ENCODE results near the gene ISM1.

ISM1 gene

GRCh38 chr20:13238001-13238653 is 17.1 kb downstream of the ISM1 start:
- CTCF ChIA-PET, result interaction anchor here (1.4 kb wide), 1 partner anchor 8 kb away, joined by 3 read pairs; no protein-coding TSS in a partner anchor
- no peak for DNase-seq
- no peak overlapping the region for H3K4me3 ChIP-seq (ENCODE audit: control insufficient read depth in 1 of 7, extremely low read depth in 1 of 7, insufficient read depth in 4 of 7, low read depth in 2 of 7, low read length in 6 of 7)
- WGBS (ENCODE audit: insufficient coverage), result no CpG with 5 or more reads among the region's 2 CpGs
- H3K4me1 ChIP-seq (ENCODE audit: control extremely low read depth in 1 of 4, control insufficient read depth in 4 of 4, insufficient read depth in 4 of 4, low read length in 3 of 4), result no peaks in the 10 kb centered on the region
- H3K27me3 ChIP-seq (replicated peaks in 2 of 5; ENCODE audit: control insufficient read depth in 4 of 5, insufficient read depth in 5 of 5, low read length in 4 of 5), result peaks cover 0 to 1% (median 0%) of the 10 kb centered on the region in 5 experiments
- POLR2A ChIA-PET, result no interaction called here
- no peak overlapping the region for H3K27ac ChIP-seq (ENCODE audit: insufficient read depth in 1 of 2, low read depth in 1 of 2, low read length in 2 of 2, poor library complexity in 1 of 2, severe bottlenecking in 2 of 2)
- no peaks in the 10 kb centered on the region for H3K36me3 ChIP-seq (ENCODE audit: control insufficient read depth in 4 of 4, insufficient read depth in 4 of 4, low read length in 3 of 4)
- no peaks in the 10 kb centered on the region for H3K9me3 ChIP-seq (ENCODE audit: control extremely low read depth in 1 of 5, control insufficient read depth in 4 of 5, insufficient read depth in 2 of 5, low read depth in 1 of 5, low read length in 4 of 5)

DNA sequence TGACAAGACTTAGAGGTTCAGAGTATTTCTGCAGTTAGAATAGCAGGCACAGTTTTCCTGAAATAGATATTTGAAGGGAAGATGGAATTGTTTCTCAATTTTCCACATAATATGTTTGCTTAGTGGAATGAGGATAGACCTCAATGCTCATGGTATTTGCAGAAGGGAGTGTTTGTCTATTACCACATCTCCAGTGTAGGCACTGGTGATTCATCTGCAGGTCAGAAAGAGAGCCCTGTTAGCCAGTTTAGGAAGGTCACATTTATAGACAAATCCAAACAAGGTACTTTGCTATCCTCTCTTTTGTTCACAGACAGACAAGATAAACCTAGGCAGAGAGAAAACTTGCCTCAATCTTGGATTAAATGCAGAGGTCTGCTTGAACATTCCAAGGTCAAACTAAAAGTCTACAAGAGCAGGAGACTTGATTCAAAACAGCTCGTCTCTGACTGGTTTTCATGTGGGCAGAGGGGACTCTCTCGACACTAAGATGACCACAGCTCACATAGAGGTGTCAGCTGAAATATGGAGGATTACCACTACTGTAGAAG is 22.8 kb downstream of the ISM1 start:
- Histone ChIP-seq H3K36me3 (ENCODE audit: control insufficient read depth in 4 of 4, insufficient read depth in 4 of 4, low read length in 3 of 4) (no peaks in the 10 kb centered on the region), H3K4me3 (ENCODE audit: control insufficient read depth in 1 of 7, extremely low read depth in 1 of 7, insufficient read depth in 4 of 7, low read depth in 2 of 7, low read length in 6 of 7) (no peak overlapping the region), H3K4me1 (ENCODE audit: control extremely low read depth in 1 of 4, control insufficient read depth in 4 of 4, insufficient read depth in 4 of 4, low read length in 3 of 4) (peaks cover 7 to 34% (median 9%) of the 10 kb centered on the region in 4 experiments), H3K27me3 (replicated peaks in 2 of 5; ENCODE audit: control insufficient read depth in 4 of 5, insufficient read depth in 5 of 5, low read length in 4 of 5) (no peaks in the 10 kb centered on the region), H3K27ac (ENCODE audit: insufficient read depth in 1 of 2, low read depth in 1 of 2, low read length in 2 of 2, poor library complexity in 1 of 2, severe bottlenecking in 2 of 2) (no peak overlapping the region), H3K9me3 (ENCODE audit: control extremely low read depth in 1 of 5, control insufficient read depth in 4 of 5, insufficient read depth in 2 of 5, low read depth in 1 of 5, low read length in 4 of 5) (no peaks in the 10 kb centered on the region)
- 100% methylated on average over 2 of the region's 2 CpGs for WGBS (ENCODE audit: insufficient coverage)
- DNase-seq, result no peak
- ChIA-PET CTCF (interaction anchor here (0.6 to 2.0 kb wide), 2 partner anchors 8 to 16 kb away, joined by 3 to 7 read pairs; no protein-coding TSS in a partner anchor), POLR2A (no interaction called here)

GRCh38 chr20:13245250-13245723 is 24.2 kb downstream of the ISM1 start:
- CTCF ChIA-PET, result interaction anchor here (1.0 kb wide), 1 partner anchor 8 kb away, joined by 3 read pairs; no protein-coding TSS in a partner anchor
- Histone ChIP-seq H3K4me3 (ENCODE audit: control insufficient read depth in 1 of 7, extremely low read depth in 1 of 7, insufficient read depth in 4 of 7, low read depth in 2 of 7, low read length in 6 of 7) (no peak overlapping the region), H3K36me3 (ENCODE audit: control insufficient read depth in 4 of 4, insufficient read depth in 4 of 4, low read length in 3 of 4) (no peaks in the 10 kb centered on the region), H3K27ac (ENCODE audit: insufficient read depth in 1 of 2, low read depth in 1 of 2, low read length in 2 of 2, poor library complexity in 1 of 2, severe bottlenecking in 2 of 2) (no peak overlapping the region), H3K4me1 (ENCODE audit: control extremely low read depth in 1 of 4, control insufficient read depth in 4 of 4, insufficient read depth in 4 of 4, low read length in 3 of 4) (peaks cover 7 to 48% (median 10%) of the 10 kb centered on the region in 4 experiments), H3K9me3 (ENCODE audit: control extremely low read depth in 1 of 5, control insufficient read depth in 4 of 5, insufficient read depth in 2 of 5, low read depth in 1 of 5, low read length in 4 of 5) (no peaks in the 10 kb centered on the region), H3K27me3 (replicated peaks in 2 of 5; ENCODE audit: control insufficient read depth in 4 of 5, insufficient read depth in 5 of 5, low read length in 4 of 5) (peaks cover 0 to 1% (median 0%) of the 10 kb centered on the region in 5 experiments)
- DNase-seq, result no peak
- 100% methylated on average over 1 of the region's 2 CpGs for WGBS (ENCODE audit: insufficient coverage)
- POLR2A ChIA-PET, result no interaction called here

- Histone ChIP-seq H3K4me3 (ENCODE audit: control insufficient read depth in 1 of 7, extremely low read depth in 1 of 7, insufficient read depth in 4 of 7, low read depth in 2 of 7, low read length in 6 of 7) (no peak overlapping the region), H3K27ac (ENCODE audit: insufficient read depth in 1 of 2, low read depth in 1 of 2, low read length in 2 of 2, poor library complexity in 1 of 2, severe bottlenecking in 2 of 2) (no peak overlapping the region), H3K4me1 (ENCODE audit: control extremely low read depth in 1 of 4, control insufficient read depth in 4 of 4, insufficient read depth in 4 of 4, low read length in 3 of 4) (peaks cover 7 to 48% (median 10%) of the 10 kb centered on the region in 4 experiments), H3K27me3 (replicated peaks in 2 of 5; ENCODE audit: control insufficient read depth in 4 of 5, insufficient read depth in 5 of 5, low read length in 4 of 5) (peaks cover 0 to 3% (median 0%) of the 10 kb centered on the region in 5 experiments), H3K9me3 (ENCODE audit: control extremely low read depth in 1 of 5, control insufficient read depth in 4 of 5, insufficient read depth in 2 of 5, low read depth in 1 of 5, low read length in 4 of 5) (no peaks in the 10 kb centered on the region), H3K36me3 (ENCODE audit: control insufficient read depth in 4 of 4, insufficient read depth in 4 of 4, low read length in 3 of 4) (no peaks in the 10 kb centered on the region)
- WGBS (ENCODE audit: insufficient coverage), result 89% methylated on average over 8 of the region's 13 CpGs
- no peak for DNase-seq
- ChIA-PET POLR2A (no interaction called here), CTCF (interaction anchor here (6.7 kb wide), 1 partner anchor 12 kb away, joined by 41 read pairs; no protein-coding TSS in a partner anchor)
Observed at GRCh38 chr20:13249118-13249797, 28.2 kb downstream of the ISM1 start.

DNA sequence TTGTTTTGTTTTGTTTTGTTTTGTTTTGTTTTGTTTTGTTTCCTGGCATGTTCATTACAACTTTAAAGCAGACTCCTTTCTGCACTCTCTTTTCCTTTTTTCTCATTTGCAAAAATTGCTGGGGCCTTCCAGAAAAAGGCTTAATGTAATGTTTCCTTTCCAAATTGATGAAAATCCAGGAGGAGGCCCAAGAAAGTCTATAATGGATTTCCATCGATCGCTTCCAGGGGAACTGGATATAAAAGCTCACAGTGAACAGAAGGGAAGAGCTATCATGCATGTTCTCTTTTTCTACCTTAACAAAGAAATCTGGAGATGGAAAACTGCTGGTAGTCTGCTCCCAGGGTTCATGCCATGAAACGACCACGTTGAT is 28.7 kb downstream of the ISM1 start:
- Histone ChIP-seq H3K4me3 (ENCODE audit: control insufficient read depth in 1 of 7, extremely low read depth in 1 of 7, insufficient read depth in 4 of 7, low read depth in 2 of 7, low read length in 6 of 7) (no peak overlapping the region), H3K27me3 (replicated peaks in 2 of 5; ENCODE audit: control insufficient read depth in 4 of 5, insufficient read depth in 5 of 5, low read length in 4 of 5) (peaks cover 0 to 3% (median 0%) of the 10 kb centered on the region in 5 experiments), H3K27ac (ENCODE audit: insufficient read depth in 1 of 2, low read depth in 1 of 2, low read length in 2 of 2, poor library complexity in 1 of 2, severe bottlenecking in 2 of 2) (no peak overlapping the region), H3K36me3 (ENCODE audit: control insufficient read depth in 4 of 4, insufficient read depth in 4 of 4, low read length in 3 of 4) (no peaks in the 10 kb centered on the region), H3K4me1 (ENCODE audit: control extremely low read depth in 1 of 4, control insufficient read depth in 4 of 4, insufficient read depth in 4 of 4, low read length in 3 of 4) (peaks cover 7 to 48% (median 10%) of the 10 kb centered on the region in 4 experiments), H3K9me3 (ENCODE audit: control extremely low read depth in 1 of 5, control insufficient read depth in 4 of 5, insufficient read depth in 2 of 5, low read depth in 1 of 5, low read length in 4 of 5) (no peaks in the 10 kb centered on the region)
- 100% methylated on average over 2 of the region's 4 CpGs for WGBS (ENCODE audit: insufficient coverage)
- CTCF ChIA-PET, result interaction anchor here (1.3 to 6.7 kb wide), 2 partner anchors 12 to 27 kb away, joined by 3 to 41 read pairs; no protein-coding TSS in a partner anchor
- DNase-seq, result no peak
- POLR2A ChIA-PET, result no interaction called here

GRCh38 chr20:13250251-13250650 is 29.2 kb downstream of the ISM1 start:
- CTCF ChIA-PET, result interaction anchor here (1.3 to 6.7 kb wide), 2 partner anchors 11 to 26 kb away, joined by 3 to 41 read pairs; no protein-coding TSS in a partner anchor
- peaks cover 7 to 46% (median 10%) of the 10 kb centered on the region in 4 experiments for H3K4me1 ChIP-seq (ENCODE audit: control extremely low read depth in 1 of 4, control insufficient read depth in 4 of 4, insufficient read depth in 4 of 4, low read length in 3 of 4)

More at GRCh38 chr20:13250251-13250650, 29.2 kb downstream of the ISM1 start:
- DNase-seq, result no peak
- no peak overlapping the region for H3K27ac ChIP-seq (ENCODE audit: insufficient read depth in 1 of 2, low read depth in 1 of 2, low read length in 2 of 2, poor library complexity in 1 of 2, severe bottlenecking in 2 of 2)
- POLR2A ChIA-PET, result no interaction called here
- H3K36me3 ChIP-seq (ENCODE audit: control insufficient read depth in 4 of 4, insufficient read depth in 4 of 4, low read length in 3 of 4), result no peaks in the 10 kb centered on the region
- H3K9me3 ChIP-seq (ENCODE audit: control extremely low read depth in 1 of 5, control insufficient read depth in 4 of 5, insufficient read depth in 2 of 5, low read depth in 1 of 5, low read length in 4 of 5), result no peaks in the 10 kb centered on the region
- no peak overlapping the region for H3K4me3 ChIP-seq (ENCODE audit: control insufficient read depth in 1 of 7, extremely low read depth in 1 of 7, insufficient read depth in 4 of 7, low read depth in 2 of 7, low read length in 6 of 7)
- 89% methylated on average over 6 of the region's 6 CpGs for WGBS (ENCODE audit: insufficient coverage)
- H3K27me3 ChIP-seq (replicated peaks in 2 of 5; ENCODE audit: control insufficient read depth in 4 of 5, insufficient read depth in 5 of 5, low read length in 4 of 5), result peaks cover 0 to 3% (median 0%) of the 10 kb centered on the region in 5 experiments
